Small intestine (tissue), 7 donors: Measurements from ENCODE around the gene DRC3. TPM values are rescaled to one million over a fixed set of nuclear protein-coding genes. Genes with fewer than 3 reads are reported as not detected.

ENCODE experiments used
- DNase-seq, 2 donors: peaks; one replicate each; pipeline versions ENCODE4 v3.0.0 to v3.0.0-alpha.2; 2013
- FAIRE-seq: peaks from 2 replicates; lab custom pipeline; 2012; peaks lifted over from hg19 to GRCh38; lab: Jason Lieb, UNC
- H3K27ac ChIP-seq, 3 donors: one replicate each; pipeline ENCODE4 v1.5.1; 2013; ENCODE audit warnings: low read length in 2 of 3, mild to moderate bottlenecking in 2 of 3, control low read depth in 1 of 3, inconsistent platforms in 1 of 3, low read depth in 1 of 3, moderate library complexity in 1 of 3
- H3K27me3 ChIP-seq, 3 donors: one replicate each; pipeline ENCODE4 v1.6.1; 2013; ENCODE audit warnings: low read length in 3 of 3, inconsistent platforms in 1 of 3; ENCODE audit not compliant: control insufficient read depth in 3 of 3, insufficient read depth in 3 of 3
- H3K36me3 ChIP-seq, 3 donors: one replicate each; pipeline ENCODE4 v1.6.1; 2013; ENCODE audit warnings: low read length in 3 of 3, inconsistent platforms in 1 of 3, low read depth in 1 of 3, mild to moderate bottlenecking in 1 of 3, moderate library complexity in 1 of 3; ENCODE audit not compliant: control insufficient read depth in 3 of 3, insufficient read depth in 2 of 3
- H3K4me1 ChIP-seq, 3 donors: one replicate each; pipeline ENCODE4 v1.6.1; 2013; ENCODE audit warnings: low read length in 2 of 3, inconsistent platforms in 1 of 3, low read depth in 1 of 3, mild to moderate bottlenecking in 1 of 3, moderate library complexity in 1 of 3; ENCODE audit not compliant: control insufficient read depth in 3 of 3, insufficient read depth in 2 of 3
- H3K4me3 ChIP-seq, 3 donors: one replicate each; pipeline ENCODE4 v1.5.1; 2013; ENCODE audit warnings: low read length in 3 of 3, control low read depth in 1 of 3, inconsistent platforms in 1 of 3, low read depth in 1 of 3, mild to moderate bottlenecking in 1 of 3, moderate library complexity in 1 of 3
- H3K9me3 ChIP-seq, 2 donors: one replicate each; pipeline ENCODE4 v1.6.1; 2013; ENCODE audit warnings: low read depth in 1 of 2, low read length in 1 of 2; ENCODE audit not compliant: control insufficient read depth in 2 of 2, insufficient read depth in 1 of 2
- WGBS, 3 donors: extraction: QIAGEN DNeasy Blood & Tissue Kit; methylation state at CpG; one replicate each; pipeline ENCODE4 v1.1.7; 2013; 5-methylcytosine and 5-hydroxymethylcytosine counted together
- polyA plus RNA-seq, 4 donors: library from polyadenylated mRNA; stranded (reverse) in 3 of 4; unstranded in 1 of 4; fragments of 200-250 nt in 3 of 4; fragments of 120-200 nt in 1 of 4; gene quantifications; one replicate each; pipeline versions ENCODE4 v1.2.1 to v1.2.3, GENCODE V29; 2013
- donor health status: healthy with polysubstance abuse.
- donor health status: control.
- donor health status: control.
- donor health status: Bipolar disorder and iron deficiency.
- donor health status: healthy.

Gene DRC3
- polyA plus RNA-seq, 4 donors, result 0.54 to 4.1 (median 0.85) TPM; not detected in 1

DNA sequence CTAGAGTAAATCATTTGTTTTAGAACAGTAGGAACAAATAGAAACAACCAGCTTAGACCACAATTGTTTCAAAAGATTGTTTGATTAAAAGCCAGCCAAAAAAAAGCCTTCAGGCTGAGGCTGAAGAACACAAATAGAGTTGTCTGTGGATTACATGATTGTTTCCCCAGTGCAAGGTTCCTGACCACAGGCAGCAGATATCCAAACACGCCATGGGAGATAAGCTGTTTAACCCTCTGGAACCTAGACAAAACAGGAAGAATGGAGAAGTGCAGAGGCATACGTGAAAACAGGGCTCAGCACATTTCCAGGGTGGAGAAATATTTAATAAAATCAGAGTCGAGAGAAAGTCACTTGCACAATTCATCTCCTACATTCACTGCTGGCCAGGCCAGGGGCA lies 45.3 kb downstream of the DRC3 start:
- WGBS, 3 donors, result 59 to 61% (median 60%) methylated on average over 3 of the region's 3 CpGs
- Histone ChIP-seq H3K36me3 (peaks cover 2 to 56% (median 5%) of the 10 kb centered on the region in 3 donors), H3K4me1 (no peaks in the 10 kb centered on the region), H3K27ac (no peak overlapping the region), H3K27me3 (no peaks in the 10 kb centered on the region), H3K4me3 (no peak overlapping the region), H3K9me3 (no peaks in the 10 kb centered on the region)
- DNase-seq (no peak), FAIRE-seq (no peak)

DNA sequence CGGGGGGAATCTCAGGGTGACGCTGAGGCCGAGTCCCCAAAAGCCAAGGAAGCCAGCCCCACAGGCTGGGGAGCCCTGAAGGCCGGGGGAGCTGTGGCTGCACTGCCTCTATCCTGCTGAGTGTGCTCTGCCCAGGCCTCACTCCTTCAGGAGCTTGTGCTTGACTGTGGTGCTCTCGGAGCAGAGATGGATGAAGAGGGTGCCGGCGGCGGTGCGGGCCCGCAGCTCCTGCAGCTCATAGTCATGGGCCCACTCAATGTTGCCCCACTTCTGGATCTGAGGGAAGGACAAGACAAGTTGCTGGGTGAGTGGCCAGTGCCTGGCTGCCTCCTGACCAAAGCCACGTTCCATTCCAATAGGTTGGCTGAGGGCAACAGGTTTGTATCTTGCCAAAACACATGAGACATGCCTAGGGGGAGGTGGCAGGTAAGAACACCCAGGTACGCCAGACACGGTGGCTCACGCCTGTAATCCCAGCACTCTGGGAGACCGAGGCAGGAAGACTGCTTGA lies 45.8 kb downstream of the DRC3 start:
- no peak for FAIRE-seq
- Histone ChIP-seq H3K9me3 (no peaks in the 10 kb centered on the region), H3K4me1 (no peaks in the 10 kb centered on the region), H3K36me3 (peaks cover 2 to 56% (median 5%) of the 10 kb centered on the region in 3 donors), H3K4me3 (no peak overlapping the region), H3K27me3 (no peaks in the 10 kb centered on the region), H3K27ac (no peak overlapping the region)
- WGBS, 3 donors, result 94 to 98% (median 96%) methylated on average over 15 of the region's 15 CpGs
- no peak for DNase-seq

DNA sequence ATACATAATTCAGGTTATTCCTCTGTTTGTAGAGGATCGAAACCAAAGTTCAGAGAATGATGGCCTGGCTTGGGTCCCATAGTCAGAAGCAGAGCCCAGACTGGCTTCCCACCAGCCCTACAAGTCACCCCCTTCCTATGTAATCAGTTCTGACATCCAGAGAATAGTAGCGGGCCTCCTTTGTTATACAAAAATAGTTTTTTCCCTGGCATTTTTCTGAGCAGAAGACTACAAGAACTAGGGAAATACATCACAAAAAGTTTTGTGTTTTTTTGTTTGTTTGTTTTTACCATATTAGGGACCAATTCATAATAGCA lies 47.1 kb downstream of the DRC3 start:
- H3K9me3 ChIP-seq, result no peaks in the 10 kb centered on the region
- 83 to 89% (median 86%) methylated on average over 2 of the region's 2 CpGs for WGBS, 3 donors

DNA sequence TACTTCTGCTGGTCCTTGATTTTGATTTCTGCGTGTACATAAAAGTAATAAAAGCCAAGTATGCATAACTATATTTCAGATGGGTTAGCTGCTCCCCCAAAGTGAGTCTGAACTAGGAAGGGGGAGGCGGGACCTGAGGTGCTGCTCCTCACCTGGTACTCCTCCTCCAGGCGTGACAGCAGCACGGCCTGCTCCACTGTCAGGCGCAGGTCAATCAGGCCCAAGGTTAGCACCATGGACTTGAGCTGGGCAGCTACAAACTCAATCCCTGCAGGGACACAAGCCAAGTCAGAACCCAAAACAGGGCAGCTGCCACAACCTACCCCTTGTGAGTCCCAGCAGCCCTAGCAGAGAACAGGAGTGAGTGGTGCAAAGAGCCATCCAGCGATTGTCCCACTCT lies 48.3 kb downstream of the DRC3 start:
- Histone ChIP-seq H3K27ac (no peak overlapping the region), H3K4me1 (no peaks in the 10 kb centered on the region), H3K9me3 (no peaks in the 10 kb centered on the region), H3K36me3 (peaks cover 5 to 57% (median 7%) of the 10 kb centered on the region in 3 donors), H3K4me3 (no peak overlapping the region), H3K27me3 (no peaks in the 10 kb centered on the region)
- 97 to 98% (median 98%) methylated on average over 6 of the region's 6 CpGs for WGBS, 3 donors
- DNase-seq (no peak), FAIRE-seq (no peak)

More for the DNA sequence above, 47.1 kb downstream of the DRC3 start:
- no peak overlapping the region for H3K4me3 ChIP-seq
- H3K4me1 ChIP-seq, result no peaks in the 10 kb centered on the region
- H3K36me3 ChIP-seq, result peaks cover 5 to 57% (median 7%) of the 10 kb centered on the region in 3 donors
- no peaks in the 10 kb centered on the region for H3K27me3 ChIP-seq
- no peak overlapping the region for H3K27ac ChIP-seq
- FAIRE-seq (no peak), DNase-seq (no peak)

DNA sequence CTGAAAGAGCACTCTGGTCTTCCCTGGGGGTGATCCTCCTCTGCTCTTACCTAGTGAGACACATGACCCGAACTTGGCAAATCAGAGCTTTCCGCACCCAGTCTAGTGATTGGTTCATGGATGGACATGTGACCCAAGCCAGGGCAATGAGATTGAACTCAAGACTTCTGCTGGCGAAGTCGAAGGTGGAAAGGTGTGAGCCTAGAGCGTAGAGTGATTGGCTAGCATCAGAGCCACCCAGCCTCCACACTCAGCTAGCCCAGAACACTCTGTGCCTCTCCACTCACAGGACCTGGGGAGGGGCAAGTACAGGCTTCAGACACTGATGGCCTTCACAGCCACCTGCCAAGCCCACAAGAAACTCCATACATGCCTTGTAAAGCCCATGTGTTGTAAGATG lies 48.7 kb downstream of the DRC3 start:
- no peak for DNase-seq
- H3K4me3 ChIP-seq, result no peak overlapping the region
- H3K27ac ChIP-seq, result no peak overlapping the region
- H3K27me3 ChIP-seq, result no peaks in the 10 kb centered on the region
- no peaks in the 10 kb centered on the region for H3K9me3 ChIP-seq
- WGBS, 3 donors, result 95 to 100% (median 97%) methylated on average over 5 of the region's 5 CpGs
- H3K4me1 ChIP-seq, result no peaks in the 10 kb centered on the region
- H3K36me3 ChIP-seq, result peaks cover 5 to 60% (median 7%) of the 10 kb centered on the region in 3 donors
- FAIRE-seq, result no peak

DNA sequence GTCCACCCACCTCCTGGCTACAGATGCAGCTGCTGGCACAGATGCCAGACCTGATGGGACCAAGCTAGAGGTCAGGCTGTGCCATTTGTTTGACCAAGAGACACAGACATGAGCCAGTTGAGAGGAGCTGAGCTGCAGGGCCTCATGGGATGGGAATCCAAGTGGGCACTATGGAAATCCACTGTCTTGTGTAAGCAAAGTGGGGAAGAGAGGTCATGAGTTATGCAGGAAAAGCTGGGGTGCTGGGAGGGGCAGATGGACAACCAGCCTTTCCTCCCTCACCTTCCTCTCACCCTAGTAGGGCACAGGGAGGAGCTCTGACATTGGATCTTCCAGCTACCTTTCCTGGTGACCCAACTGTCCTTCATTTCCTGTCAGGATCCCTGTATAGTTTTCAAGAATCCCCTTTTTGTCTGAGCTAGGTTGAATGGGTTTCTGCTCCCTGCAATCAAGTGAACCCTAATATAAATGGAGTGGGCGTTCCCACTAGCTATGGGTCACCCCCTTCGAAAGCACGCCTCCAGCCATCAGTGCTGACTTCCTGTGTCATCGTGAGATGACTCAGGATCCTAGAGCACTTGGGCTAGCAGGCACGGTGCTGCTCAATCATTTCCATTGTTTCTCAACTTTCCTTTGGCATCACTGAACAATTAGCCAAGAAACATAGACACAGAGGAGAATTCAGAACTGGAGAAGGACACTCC lies 52.7 kb downstream of the DRC3 start:
- Histone ChIP-seq H3K27me3 (no peaks in the 10 kb centered on the region), H3K9me3 (no peaks in the 10 kb centered on the region), H3K36me3 (peaks cover 2 to 47% (median 7%) of the 10 kb centered on the region in 3 donors), H3K4me3 (no peak overlapping the region), H3K4me1 (no peaks in the 10 kb centered on the region), H3K27ac (no peak overlapping the region)
- FAIRE-seq (no peak), DNase-seq (no peak)
- 59 to 67% (median 64%) methylated on average over 5 of the region's 5 CpGs for WGBS, 3 donors

DNA sequence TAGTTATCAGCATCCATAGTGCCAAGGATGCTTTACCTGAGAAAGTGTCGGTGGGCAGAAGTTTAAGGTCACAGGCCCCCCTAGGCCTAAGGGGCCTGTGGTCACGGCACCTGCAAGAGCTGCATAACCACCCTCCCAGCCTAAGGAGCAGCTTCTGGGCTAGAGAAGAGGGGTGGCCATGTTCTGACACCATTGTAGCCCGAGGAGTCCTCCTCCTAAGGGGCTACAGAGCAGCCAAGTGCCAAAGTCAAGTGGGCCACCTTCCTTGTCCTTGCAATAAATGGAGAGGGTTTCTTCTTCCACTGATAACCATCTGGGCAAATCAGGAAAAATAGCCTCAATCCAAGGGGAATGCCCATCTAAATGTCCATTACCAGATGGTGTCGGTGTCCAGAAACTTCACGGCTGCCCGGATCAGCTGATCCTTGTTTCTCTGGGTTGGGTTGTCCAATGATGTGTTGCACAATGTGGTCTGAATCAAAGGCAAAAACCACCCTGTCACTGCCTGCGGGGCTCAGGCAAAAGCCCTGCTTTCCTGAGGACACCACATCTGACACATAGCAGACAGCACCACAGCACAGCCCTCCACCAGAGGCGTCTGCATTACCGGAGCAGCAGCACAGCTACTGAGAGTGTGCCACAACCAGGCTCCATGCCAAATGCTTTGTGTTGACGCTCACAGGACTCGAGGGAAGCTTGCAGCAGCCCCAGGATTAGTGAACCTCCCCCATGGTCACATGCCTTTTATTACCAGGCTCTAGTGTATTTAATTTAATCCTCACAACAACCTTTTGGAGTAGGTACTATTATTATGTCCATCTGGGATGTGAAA lies 53.5 kb downstream of the DRC3 start:
- Histone ChIP-seq H3K27me3 (no peaks in the 10 kb centered on the region), H3K4me1 (no peaks in the 10 kb centered on the region), H3K27ac (no peak overlapping the region), H3K36me3 (peaks cover 2 to 40% (median 7%) of the 10 kb centered on the region in 3 donors), H3K9me3 (no peaks in the 10 kb centered on the region), H3K4me3 (no peak overlapping the region)
- no peak for DNase-seq
- 75 to 80% (median 78%) methylated on average over 11 of the region's 11 CpGs for WGBS, 3 donors
- no peak for FAIRE-seq

DNA sequence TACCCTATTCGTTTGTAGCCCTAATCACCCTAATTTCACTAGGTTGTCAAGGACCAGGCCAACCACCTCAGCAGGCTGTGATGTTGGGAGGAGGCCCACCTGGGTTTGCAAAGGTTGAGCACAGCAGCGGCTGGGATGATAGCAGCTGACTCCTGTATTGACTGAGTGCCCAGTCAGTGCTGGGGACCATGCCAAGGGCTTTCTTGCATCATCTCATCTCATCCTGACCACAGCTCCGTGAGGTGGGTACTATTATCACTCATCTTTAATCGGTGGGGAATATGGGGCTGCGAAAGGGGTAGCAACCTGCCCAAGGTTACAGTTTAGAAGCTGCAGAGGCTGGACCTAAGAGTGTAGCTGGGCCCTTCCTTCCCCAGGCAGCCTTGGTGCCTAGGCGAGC lies 54.6 kb downstream of the DRC3 start:
- Histone ChIP-seq H3K27me3 (no peaks in the 10 kb centered on the region), H3K9me3 (no peaks in the 10 kb centered on the region), H3K36me3 (peaks cover 0 to 32% (median 7%) of the 10 kb centered on the region in 3 donors), H3K4me3 (no peak overlapping the region), H3K4me1 (no peaks in the 10 kb centered on the region), H3K27ac (no peak overlapping the region)
- FAIRE-seq, result no peak
- WGBS, 3 donors, result 83 to 90% (median 86%) methylated on average over 6 of the region's 6 CpGs
- DNase-seq, result no peak
